ENCODE results near the gene PAPPA.

DNA sequence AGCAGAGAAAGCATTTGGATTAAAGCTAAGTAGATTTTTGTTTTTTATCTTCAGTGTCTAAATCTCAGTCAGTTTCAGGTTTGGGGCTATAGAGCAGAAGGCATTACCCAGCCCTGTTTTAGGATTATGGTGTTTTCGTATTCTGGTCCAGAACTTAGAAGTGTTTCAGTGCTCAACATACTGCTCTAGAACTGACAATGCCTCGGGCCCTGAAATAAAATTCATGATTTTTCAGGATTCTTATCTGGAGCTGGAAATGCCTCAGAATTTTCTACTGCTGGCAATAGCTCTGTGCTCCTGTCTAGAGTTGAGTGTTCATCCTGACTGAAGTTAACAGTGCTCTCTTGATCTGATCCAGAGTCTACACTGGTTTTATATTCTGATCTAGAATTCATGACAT is 163.9 kb downstream of the PAPPA start:
- TF ChIP-seq EZH2 (IDR thresholded peaks at IDR 0.05) (no peak), POLR2AphosphoS5 (IDR thresholded peaks at IDR 0.05; ENCODE audit: borderline replicate concordance, low read depth, low read length) (no peak), FOXP2 (optimal IDR thresholded peaks at IDR 0.05; ENCODE audit: control extremely low read depth, extremely low read length, insufficient read depth) (no peak)
